Measurements from ENCODE around the gene MTCL1. TPM values are rescaled to one million over a fixed set of nuclear protein-coding genes. Genes with fewer than 3 reads are reported as not detected.
A peak's percentile ranks its signal among the peaks of the same experiment; 100 is the strongest.

MTCL1 gene
- total and polyA plus RNA-seq, 9 of the 15 experiments (the other 6 are each of a cell fraction or from before 2014, with no cell fraction given), result 0.21 to 7.4 (median 3.7) TPM

GRCh38 chr18:8858888-8859511 is 153.6 kb downstream of the MTCL1 start (continued):
- TF ChIP-seq MEIS2 (IDR thresholded peaks at IDR 0.05; ENCODE audit: partially characterized antibody) (no peak), NFE2 (IDR thresholded peaks at IDR 0.05; ENCODE audit: low read depth) (peak; percentile 70), ZNF644 (tag; IDR thresholded peaks at IDR 0.05; ENCODE audit: low read depth) (no peak), MTA2 (IDR thresholded peaks at IDR 0.05; ENCODE audit: low read depth) (no peak), NFIC (IDR thresholded peaks at IDR 0.05) (no peak), ZSCAN29 (IDR thresholded peaks at IDR 0.05) (no peak), ZNF12 (CRISPR knock-in tag; IDR thresholded peaks at IDR 0.05) (no peak), ATF1 (CRISPR knock-in tag; IDR thresholded peaks at IDR 0.05) (no peak), ATF1 (tag; IDR thresholded peaks at IDR 0.05) (no peak), RBBP5 (IDR thresholded peaks at IDR 0.05; ENCODE audit: borderline replicate concordance, insufficient read depth, low read length, poor library complexity, severe bottlenecking) (no peak), RBM25 (IDR thresholded peaks at IDR 0.05; ENCODE audit: low read depth, low read length, severe bottlenecking) (peak; percentile 83)
- TF ChIP-seq, protein P1, sequence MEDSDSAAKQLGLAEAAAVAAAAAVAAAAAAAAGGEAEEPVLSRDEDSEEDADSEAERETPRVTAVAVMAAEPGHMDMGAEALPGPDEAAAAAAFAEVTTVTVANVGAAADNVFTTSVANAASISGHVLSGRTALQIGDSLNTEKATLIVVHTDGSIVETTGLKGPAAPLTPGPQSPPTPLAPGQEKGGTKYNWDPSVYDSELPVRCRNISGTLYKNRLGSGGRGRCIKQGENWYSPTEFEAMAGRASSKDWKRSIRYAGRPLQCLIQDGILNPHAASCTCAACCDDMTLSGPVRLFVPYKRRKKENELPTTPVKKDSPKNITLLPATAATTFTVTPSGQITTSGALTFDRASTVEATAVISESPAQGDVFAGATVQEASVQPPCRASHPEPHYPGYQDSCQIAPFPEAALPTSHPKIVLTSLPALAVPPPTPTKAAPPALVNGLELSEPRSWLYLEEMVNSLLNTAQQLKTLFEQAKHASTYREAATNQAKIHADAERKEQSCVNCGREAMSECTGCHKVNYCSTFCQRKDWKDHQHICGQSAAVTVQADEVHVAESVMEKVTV (CRISPR knock-in tag; IDR thresholded peaks at IDR 0.05), result no peak

Measured in K562 (cell line).